Lower lobe of right lung (tissue), 2 donors: ENCODE measurements around the gene SSH2. TPM values are rescaled to one million over a fixed set of nuclear protein-coding genes. Genes with fewer than 3 reads are reported as not detected.

Experiments used
- ATAC-seq, 2 donors: fragments of 200-7000 bp; cut with Tn5 transposase; one replicate each; pipeline ENCODE4 v1.9.1; 2020 to 2022; ENCODE audit warnings: mild to moderate bottlenecking in 2 of 2, moderate library complexity in 2 of 2
- DNase-seq: peaks from one replicate; pipeline ENCODE4 v3.0.0-alpha.2; 2020
- H3K27ac ChIP-seq: fragments of 200-600 bp; one replicate; pipeline ENCODE4 v1.8.0; 2022
- H3K27me3 ChIP-seq: fragments of 200-600 bp; one replicate; pipeline ENCODE4 v1.8.0; 2022; ENCODE audit warnings: low read depth
- H3K36me3 ChIP-seq: fragments of 200-600 bp; one replicate; pipeline ENCODE4 v1.8.0; 2022; ENCODE audit warnings: mild to moderate bottlenecking
- H3K4me1 ChIP-seq: fragments of 200-600 bp; one replicate; pipeline ENCODE4 v1.8.0; 2022
- H3K4me3 ChIP-seq: fragments of 200-600 bp; one replicate; pipeline ENCODE4 v1.8.0; 2022; ENCODE audit warnings: mild to moderate bottlenecking
- H3K9me3 ChIP-seq: fragments of 200-600 bp; one replicate; pipeline ENCODE4 v1.8.0; 2022
- intact Hi-C: fragments of 100-400 bp; cut with DNase I; formaldehyde crosslinking; loops from one replicate; pipeline ENCODE4 v1.11.0; 2022
- total RNA-seq: library from RNA; stranded (reverse); fragmentation: NEBNext Ultra II Directional; extraction: Animal tissue kit (Norgen Biotek cat#: 25700); gene quantifications from one replicate; pipeline ENCODE4 v1.2.1, GENCODE V29; 2021
- TF ChIP-seq, protein P1 (sequence below): fragments of 200-600 bp; IDR thresholded peaks from one replicate; pipeline ENCODE4 v1.8.0; 2022; ENCODE audit warnings: antibody characterized with exemption, mild to moderate bottlenecking
- donor health status: DM: no; HTN: yes; CAD: no; lungs with severe emphysema.

Gene SSH2
- total RNA-seq, 1 donor from 2014 or later = 105 TPM

- Histone ChIP-seq H3K4me3 (no peak overlapping the region), H3K4me1 (no peaks in the 10 kb centered on the region), H3K36me3 (no peaks in the 10 kb centered on the region), H3K9me3 (no peaks in the 10 kb centered on the region), H3K27ac (no peak overlapping the region), H3K27me3 (no peaks in the 10 kb centered on the region)
- TF ChIP-seq, protein P1, sequence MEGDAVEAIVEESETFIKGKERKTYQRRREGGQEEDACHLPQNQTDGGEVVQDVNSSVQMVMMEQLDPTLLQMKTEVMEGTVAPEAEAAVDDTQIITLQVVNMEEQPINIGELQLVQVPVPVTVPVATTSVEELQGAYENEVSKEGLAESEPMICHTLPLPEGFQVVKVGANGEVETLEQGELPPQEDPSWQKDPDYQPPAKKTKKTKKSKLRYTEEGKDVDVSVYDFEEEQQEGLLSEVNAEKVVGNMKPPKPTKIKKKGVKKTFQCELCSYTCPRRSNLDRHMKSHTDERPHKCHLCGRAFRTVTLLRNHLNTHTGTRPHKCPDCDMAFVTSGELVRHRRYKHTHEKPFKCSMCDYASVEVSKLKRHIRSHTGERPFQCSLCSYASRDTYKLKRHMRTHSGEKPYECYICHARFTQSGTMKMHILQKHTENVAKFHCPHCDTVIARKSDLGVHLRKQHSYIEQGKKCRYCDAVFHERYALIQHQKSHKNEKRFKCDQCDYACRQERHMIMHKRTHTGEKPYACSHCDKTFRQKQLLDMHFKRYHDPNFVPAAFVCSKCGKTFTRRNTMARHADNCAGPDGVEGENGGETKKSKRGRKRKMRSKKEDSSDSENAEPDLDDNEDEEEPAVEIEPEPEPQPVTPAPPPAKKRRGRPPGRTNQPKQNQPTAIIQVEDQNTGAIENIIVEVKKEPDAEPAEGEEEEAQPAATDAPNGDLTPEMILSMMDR = no peak
- DNase-seq = no peak
- no peak for ATAC-seq
- intact Hi-C loops = no loop called here
Measured at GRCh38 chr17:29836643-29837042, 93.4 kb downstream of the SSH2 start.

DNA sequence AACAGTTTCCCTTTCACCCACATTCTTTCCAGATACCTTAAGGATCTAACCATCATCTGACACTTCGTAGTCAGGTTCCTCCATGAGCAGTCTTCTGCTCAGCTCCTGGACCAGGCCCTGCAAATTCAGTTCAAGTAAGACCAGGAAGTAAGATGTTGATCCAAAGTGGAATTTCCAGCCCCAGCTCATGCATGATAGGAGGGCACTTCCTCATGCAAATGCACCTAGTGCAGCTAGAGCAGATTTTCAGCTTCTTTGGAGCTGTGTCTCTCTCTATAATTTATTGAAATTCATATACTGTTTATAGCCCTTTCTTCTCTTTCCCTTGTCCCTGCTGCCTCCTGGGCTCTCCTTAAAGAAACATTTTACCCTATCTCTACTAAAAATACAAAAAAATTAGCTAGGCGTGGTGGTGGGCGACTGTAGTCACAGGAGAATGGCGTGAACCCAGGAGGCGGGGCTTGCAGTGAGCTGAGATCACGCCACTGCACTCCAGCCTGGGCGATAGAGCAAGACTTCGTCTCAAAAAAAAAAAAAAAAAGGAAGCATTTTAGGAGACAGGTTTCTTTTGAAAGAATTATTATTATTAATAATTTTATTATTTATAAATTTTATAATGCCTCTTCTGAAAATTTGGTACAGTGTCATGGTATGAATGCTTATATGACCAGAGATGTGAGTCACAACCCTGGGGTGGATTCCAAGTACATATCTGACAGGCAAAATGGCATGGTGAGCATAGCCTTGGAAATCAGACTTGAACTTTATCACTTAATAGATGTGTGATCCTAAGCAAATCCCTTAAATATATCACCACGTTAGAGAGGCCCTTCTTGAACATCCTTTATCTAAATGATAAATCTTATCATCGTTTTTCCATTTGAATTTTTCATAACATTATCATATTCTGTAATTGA lies 94.3 kb downstream of the SSH2 start:
- DNase-seq = peak; percentile 64
- Histone ChIP-seq H3K27me3 (no peaks in the 10 kb centered on the region), H3K4me1 (no peaks in the 10 kb centered on the region), H3K27ac (peak overlapping the region; percentile 67), H3K9me3 (no peaks in the 10 kb centered on the region), H3K4me3 (peak overlapping the region; percentile 20), H3K36me3 (no peaks in the 10 kb centered on the region)
- TF ChIP-seq, protein P1 = no peak
- intact Hi-C loops = no loop called here
- ATAC-seq = peak; percentile 82 to 90

- Histone ChIP-seq H3K27me3 (no peaks in the 10 kb centered on the region), H3K27ac (no peak overlapping the region), H3K36me3 (no peaks in the 10 kb centered on the region), H3K9me3 (no peaks in the 10 kb centered on the region), H3K4me3 (no peak overlapping the region), H3K4me1 (no peaks in the 10 kb centered on the region)
- TF ChIP-seq, protein P1 = no peak
- no peak for ATAC-seq
- intact Hi-C loops = no loop called here
- DNase-seq = no peak
Measured at GRCh38 chr17:29833801-29834200, 96.2 kb downstream of the SSH2 start.

- no peak overlapping the region for H3K27ac ChIP-seq
- ATAC-seq (no peak), DNase-seq (no peak)
- no peak overlapping the region for H3K4me3 ChIP-seq
- TF ChIP-seq, protein P1 = no peak
- no peaks in the 10 kb centered on the region for H3K4me1 ChIP-seq
- H3K9me3 ChIP-seq = no peaks in the 10 kb centered on the region
- H3K36me3 ChIP-seq = no peaks in the 10 kb centered on the region
- H3K27me3 ChIP-seq = no peaks in the 10 kb centered on the region
- intact Hi-C loops = no loop called here
Measured at GRCh38 chr17:29828676-29829284, 101.2 kb downstream of the SSH2 start.

GRCh38 chr17:29827179-29827578 lies 102.8 kb downstream of the SSH2 start:
- intact Hi-C loops = no loop called here
- Histone ChIP-seq H3K4me3 (no peak overlapping the region), H3K4me1 (no peaks in the 10 kb centered on the region), H3K27me3 (no peaks in the 10 kb centered on the region), H3K36me3 (no peaks in the 10 kb centered on the region), H3K9me3 (no peaks in the 10 kb centered on the region), H3K27ac (no peak overlapping the region)
- DNase-seq (no peak), ATAC-seq (no peak)
- TF ChIP-seq, protein P1 = no peak
